GM12872 (cell line): Measurements from ENCODE around the gene GLB1L2.

Experiments used
- TF ChIP-seq, protein P1 (sequence below): IDR thresholded peaks from 3 replicates; pipeline ENCODE4 v1.5.1; 2011; ENCODE audit warnings: low read depth, mild to moderate bottlenecking, low read length, moderate library complexity; ENCODE audit not compliant: insufficient read depth

GLB1L2 gene

DNA sequence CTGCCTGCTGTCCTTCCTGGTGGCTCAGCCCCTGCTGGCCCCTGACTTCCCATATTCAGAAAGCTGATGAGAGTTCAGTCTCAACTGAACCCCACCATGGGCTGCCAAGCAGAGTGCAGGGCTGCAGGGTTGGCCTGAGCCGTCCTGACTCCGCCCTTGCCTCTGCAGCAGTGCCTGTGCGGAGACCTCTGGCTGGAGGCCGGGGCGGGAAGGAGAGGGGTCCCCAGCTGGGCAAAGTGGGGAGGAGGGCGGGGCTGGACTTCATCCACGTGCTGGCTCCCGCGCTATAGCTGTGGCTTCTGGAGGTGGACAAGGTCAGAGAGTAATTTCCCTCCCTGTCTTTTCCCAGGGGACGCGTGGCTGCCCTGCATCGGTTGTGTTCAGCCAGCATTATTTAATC is 42.0 kb upstream of the GLB1L2 start:
- TF ChIP-seq, protein P1, sequence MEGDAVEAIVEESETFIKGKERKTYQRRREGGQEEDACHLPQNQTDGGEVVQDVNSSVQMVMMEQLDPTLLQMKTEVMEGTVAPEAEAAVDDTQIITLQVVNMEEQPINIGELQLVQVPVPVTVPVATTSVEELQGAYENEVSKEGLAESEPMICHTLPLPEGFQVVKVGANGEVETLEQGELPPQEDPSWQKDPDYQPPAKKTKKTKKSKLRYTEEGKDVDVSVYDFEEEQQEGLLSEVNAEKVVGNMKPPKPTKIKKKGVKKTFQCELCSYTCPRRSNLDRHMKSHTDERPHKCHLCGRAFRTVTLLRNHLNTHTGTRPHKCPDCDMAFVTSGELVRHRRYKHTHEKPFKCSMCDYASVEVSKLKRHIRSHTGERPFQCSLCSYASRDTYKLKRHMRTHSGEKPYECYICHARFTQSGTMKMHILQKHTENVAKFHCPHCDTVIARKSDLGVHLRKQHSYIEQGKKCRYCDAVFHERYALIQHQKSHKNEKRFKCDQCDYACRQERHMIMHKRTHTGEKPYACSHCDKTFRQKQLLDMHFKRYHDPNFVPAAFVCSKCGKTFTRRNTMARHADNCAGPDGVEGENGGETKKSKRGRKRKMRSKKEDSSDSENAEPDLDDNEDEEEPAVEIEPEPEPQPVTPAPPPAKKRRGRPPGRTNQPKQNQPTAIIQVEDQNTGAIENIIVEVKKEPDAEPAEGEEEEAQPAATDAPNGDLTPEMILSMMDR, result no peak

DNA sequence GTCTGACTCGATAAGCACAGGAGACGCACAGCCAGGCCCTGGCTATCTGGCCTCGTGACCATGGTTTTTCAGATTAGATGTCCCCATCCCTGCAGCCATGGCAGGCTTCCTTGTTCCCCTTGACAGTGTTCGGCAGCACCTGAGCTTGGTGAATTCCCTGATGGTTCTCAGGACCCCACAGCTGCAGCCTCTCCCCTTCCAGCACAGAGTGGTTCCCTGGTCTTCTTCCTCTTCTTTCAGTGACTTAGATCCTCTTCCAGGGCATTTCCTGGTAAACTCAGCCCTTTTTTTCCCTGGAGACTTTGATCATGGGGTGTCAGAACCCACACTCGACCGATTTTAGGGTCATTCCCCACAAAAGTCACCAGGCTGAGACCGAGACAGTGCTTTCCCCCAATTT is 41.1 kb upstream of the GLB1L2 start:
- TF ChIP-seq, protein P1, result no peak

DNA sequence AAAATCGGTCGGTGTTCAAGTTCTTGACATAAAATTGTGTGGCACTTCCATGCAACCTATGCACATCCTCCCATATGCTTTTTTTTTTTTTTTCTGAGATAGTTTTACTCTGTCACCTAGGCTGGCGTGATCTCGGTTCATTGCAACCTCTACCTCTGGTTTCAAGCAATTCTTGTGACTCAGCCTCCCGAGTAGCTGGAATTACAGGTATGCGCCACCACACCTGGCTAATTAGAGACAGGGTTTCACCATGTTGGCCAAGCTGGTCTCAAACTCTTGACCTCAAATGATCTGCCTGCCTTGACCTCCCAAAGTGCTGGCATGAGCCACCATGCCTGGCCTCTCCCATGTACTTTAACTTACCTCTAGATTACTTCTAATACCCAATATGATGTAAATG is 40.6 kb upstream of the GLB1L2 start:
- TF ChIP-seq, protein P1, result no peak

DNA sequence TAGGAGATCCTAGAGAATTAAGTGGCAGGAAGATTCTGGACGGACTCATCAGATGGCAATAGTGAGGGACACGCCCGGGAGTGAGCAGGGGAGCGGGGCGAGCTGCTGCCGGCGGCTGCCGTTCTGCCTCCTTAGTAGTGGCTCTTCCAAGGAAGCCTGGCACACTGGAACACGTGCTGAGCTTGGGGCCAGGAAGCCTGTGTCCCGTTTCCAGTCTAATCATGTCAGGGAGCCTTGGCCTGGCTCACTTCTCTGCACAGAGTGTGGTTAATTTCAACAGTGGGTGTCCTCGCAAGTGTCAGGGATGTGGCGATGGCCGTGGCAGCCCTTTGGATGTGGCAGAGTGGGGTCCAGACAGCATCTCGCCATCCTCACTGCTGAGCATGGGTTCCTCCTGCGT is 39.1 kb upstream of the GLB1L2 start:
- TF ChIP-seq, protein P1, result no peak

DNA sequence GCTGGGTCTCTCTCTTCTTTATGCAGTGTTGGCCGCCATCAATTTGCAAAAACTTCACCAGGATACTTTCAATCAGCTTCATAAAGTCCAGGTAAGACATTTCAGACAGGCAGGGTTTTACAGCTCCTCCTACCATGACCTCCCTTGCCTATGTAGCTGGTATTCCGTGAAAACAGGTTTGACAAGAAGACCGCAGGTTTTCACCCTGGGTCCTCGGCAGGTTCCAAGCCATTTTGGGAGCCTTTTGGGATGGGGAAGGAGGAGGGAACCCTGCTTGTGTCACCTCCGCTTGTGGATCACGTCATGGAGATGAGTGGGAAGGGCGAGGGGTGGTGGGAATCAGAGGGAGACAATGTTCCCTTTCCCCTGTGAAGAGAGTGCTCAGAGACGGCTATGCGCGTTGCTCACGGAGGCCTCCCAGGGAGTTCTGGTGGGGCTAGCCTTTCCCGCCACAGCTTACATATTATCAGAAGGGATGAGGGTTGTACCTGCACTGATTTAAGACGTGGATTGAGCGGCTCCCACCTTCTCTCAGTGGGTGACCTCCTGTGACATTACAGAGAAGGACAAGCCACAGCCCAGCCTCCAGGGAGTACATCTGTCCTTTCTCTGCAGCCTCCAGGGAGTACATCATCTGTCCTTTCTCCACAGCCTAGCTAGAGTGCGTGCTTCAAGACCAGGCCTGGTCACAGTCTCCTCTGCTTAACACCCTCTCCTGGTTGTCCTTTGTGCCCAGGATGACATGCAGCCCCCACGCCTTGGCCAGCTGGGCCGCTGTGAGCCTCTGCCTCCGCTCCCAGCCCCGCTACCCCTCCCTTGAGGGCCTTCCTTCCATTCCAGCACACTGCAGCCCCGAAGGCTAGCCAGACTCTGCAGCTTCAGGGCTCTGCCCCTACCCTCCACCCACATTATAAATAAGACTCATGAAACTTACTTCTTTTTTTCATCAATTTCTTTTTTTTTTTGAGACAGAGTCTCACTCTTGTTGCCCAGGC is 38.4 kb upstream of the GLB1L2 start:
- TF ChIP-seq, protein P1, result no peak

DNA sequence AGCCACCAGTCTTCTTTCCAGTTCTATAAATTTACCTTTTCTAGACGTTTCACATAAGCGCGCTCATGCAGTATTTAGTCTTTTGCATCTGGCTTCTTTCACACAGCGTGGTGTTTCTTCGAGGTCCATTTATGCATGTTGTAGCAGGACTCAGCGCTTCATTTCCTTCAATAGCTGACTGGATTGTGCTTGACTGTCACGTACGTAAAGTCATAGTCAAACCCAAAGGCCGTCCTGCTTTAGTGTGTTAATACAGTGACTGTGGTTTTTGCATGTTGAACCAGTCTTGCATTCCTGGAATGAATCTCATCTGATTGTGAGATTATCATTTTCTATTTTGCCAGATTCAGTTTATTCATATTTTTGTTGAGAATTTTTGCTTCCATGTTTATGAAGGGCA is 37.1 kb upstream of the GLB1L2 start:
- TF ChIP-seq, protein P1, result no peak

DNA sequence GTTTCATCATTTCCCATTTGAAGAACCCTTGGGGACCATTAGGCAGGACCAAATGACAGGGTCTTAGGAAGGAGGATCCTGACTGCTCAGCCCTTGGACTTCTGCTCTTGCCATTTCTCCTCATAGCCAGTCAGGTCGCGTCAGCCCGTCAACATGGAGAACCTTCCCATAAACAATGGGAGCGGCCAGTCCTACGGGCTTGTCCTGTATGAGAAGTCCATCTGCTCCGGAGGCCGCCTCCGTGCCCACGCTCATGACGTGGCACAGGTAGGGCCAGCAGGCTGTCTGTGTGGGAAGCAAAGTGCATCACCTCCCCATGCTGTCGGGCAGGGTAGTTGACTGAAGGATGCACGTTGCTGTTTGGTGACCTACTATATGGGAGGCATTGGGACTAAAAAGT is 19.6 kb upstream of the GLB1L2 start:
- TF ChIP-seq, protein P1, result no peak
